HG03378 (cell line): ENCODE results near the gene C16orf96.
"Not testable (repeated sequence)": the region's sequence is repeated elsewhere in the genome, so short reads cannot be mapped to it uniquely, and the experiment has no call there.

Source experiments
- ATAC-seq: cut with Tn5 transposase; IDR thresholded peaks from one replicate; pipeline ENCODE4 v1.9.1; 2021; ENCODE audit warnings: mild to moderate bottlenecking, moderate library complexity; ENCODE audit not compliant: unreplicated experiment

The C16orf96 gene

DNA sequence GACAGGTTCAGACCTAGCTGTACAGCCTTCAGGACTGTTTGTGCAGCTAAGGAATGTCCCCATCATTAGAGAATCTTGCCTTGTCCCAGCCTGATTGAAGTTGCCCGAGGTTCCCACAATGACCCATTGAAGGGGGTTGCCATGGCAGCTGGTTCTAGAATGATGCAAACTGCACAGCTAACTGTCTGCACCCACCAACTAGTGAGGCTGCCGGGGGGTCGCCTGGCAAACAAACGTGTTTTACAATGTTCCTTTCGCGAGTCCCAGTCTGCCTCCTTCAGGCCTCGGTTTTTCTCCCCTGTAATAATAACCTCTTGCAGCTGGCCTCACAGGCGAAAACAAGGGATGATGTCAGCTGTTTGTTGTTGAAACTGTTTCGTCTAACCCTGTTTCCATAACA lies 5.5 kb downstream of the C16orf96 start:
- no peak for ATAC-seq

DNA sequence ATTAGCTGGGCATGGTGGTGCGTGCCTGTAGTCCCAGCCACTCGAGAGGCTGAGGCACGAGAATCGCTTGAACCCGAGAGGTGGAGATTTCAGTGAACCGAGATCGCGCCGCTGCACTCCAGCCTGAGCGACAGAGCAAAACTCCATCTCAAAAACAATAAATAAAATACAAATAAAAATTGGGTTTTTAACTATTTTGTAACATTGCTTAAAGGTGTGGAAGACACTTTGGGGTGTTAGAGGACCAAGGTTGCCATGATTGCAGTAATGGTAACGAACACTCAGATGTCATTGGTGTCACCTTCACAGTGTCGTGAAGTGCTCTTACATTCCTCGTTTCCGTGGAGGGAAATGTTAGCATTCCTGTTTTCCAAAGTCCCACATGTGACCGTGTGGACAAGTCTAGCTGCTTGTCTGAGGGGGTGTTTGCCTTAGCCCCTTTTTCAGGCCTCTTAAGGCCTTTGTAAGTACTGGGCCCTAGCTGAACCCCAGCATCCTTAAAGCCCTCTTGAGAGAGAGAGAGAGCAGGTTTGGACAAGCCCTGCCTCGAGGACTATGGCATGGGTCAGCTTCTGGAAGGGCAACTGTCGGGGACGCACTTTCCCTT lies 8.6 kb downstream of the C16orf96 start:
- ATAC-seq, result no peak

DNA sequence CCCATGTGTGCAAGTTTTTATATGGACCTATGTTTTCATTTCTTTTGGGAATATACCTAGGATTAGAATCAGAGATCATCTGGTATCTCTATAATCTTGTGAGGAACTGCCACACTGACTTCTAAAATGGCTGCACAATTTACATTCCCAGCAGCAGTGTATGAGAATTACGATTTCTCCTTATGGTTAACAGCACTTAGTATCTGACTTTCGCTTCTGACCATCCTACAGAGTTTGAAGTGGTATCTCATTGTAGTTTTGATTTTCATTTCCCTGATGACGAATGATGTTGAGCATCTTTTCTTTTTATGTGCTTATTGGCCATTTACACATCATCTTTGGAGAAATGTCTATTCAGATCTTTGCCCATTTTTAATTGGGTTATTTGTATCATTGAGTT lies 10.0 kb downstream of the C16orf96 start:
- no peak for ATAC-seq

DNA sequence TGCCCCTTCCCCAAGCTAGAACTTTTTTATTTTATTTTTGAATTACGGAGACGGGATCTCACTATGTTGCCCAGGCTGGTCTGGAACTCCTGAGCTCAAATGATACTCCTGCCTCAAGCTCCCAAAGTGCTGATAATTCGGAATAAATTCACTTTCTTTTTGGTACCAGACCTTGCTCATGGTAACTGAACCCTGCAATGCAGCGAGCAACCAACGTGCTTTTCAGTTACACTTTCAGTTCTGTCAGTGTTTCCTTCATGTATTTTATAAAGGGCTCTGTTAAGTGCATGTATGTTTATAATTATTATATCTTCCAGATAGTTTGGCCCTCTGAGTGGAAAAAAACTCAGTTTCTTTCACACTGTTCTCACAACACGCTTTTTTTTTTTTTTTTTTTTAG lies 13.9 kb downstream of the C16orf96 start:
- ATAC-seq, result no peak

DNA sequence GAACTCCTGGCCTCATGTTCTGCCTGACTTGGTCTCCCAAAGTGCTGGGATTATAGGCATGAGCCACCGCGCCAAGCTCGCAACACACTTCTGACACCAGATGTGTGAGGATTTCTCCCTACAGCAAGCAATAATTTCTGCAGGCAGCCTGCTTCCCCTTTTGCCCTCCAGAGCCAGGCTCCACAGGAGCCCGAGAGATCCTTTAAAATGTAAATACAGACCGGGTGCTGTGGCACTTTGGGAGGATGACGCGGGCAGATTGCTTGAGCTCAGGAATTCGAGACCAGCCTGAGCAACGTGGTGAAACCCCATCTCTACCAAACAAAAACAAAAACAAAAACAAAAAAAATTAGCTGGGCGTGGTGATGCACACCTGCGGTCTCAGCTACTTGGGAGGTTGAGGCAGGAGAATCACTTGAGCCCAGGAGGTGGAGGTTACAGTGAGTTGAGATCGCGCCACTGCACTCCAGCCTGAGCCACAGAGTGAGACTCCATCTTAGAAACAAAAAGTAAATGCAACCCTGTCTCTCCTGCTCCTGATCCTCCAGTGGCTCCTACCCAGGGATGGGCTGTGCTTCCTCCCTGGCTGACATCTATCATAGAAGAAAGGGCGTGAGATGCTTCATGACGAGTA lies 14.7 kb downstream of the C16orf96 start:
- ATAC-seq, result no peak

DNA sequence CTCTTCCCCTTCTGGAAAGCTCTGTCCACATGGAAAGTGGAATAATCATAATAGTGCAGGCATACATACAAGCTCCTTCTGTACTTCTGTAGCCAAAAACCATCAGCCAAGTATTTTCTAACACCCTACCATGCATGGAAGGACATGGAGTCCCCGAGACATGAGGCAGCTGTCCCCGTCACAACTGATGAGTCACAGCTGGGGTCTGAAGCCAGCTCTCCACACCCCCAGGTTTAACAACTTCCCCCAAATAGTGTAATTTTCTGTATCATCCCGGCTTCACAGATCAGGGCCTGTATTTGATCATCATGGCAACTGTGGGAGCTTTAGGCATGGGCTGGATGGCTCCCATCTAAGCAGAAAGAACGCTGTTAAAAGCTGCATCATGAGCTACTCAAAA lies 16.6 kb downstream of the C16orf96 start:
- ATAC-seq, result no peak

DNA sequence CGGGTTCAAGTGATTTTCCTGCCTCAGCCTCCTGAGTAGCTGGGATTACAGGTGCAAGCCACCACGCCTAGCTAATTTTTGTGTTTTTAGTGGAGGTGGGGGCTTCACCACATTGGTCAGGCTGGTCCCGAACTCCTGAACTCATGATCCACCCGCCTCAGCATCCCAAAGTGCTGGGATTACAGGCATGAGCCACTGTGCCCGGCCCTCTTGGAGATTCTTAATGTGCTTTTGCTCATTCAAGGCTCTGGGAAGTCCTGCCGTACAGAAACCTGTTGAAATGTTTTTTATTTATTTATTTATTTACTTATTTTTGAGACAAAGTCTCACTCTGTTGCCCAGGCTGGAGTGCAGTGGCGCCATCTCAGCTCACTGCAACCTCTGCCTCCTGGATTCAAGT lies 17.8 kb downstream of the C16orf96 start:
- ATAC-seq, result not testable (repeated sequence)

DNA sequence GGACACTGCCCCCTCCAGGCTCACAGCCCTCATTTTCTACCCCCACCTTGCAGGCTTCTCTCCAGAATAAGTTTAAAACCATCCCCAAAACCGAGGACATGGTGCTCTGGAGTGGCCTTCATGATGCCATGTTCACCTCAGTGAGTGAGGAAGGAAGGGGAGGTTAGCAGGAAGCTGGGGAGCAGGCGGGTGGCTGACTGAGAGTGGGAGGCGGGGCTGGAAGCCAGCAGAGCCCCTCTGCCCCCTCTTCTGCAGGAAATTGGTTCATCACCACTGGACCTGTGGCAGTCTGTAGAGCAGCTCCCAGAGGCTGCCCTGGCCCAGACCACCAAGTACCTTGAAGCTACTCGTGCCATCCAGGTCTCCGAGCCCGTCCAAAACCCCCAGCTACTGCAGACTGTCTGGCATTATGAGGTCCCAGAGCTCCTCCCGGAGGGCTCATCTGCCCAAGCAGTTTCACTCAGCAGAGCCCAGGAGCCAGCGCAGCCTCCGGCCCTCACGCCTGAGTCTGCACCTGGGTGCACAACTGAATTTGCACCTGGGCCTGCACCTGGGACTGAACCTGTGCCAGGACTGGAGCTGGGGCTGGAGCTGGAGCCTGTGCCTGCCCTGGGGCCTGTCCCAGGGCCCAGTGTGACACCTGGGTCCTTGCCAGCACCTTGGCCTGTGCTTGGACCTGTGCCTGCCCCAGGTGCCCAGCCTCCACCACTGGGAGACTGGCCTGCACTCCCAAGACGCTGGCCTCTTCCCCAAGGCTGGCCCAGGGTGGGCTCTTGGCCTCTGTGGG lies 19.0 kb downstream of the C16orf96 start:
- ATAC-seq, result no peak

DNA sequence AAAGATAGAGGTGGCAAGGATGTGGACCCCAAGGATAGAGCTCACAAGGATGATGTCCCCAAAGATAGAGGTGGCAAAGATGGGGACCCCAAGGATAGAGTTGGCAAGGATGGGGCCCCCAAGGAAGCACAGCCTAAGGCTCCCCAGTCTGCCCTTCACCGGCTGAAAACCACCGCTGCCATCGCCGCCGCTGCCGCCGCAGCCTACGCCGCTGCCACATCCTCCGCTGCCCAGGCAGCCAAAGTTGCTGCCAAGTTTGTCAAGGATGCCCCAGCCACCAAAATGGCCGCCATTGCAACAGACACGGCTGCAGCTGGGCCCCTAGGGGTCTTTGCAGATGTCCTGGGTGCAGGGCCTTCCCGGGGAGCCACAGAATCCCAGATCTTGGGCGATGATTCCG lies 19.9 kb downstream of the C16orf96 start:
- no peak for ATAC-seq

DNA sequence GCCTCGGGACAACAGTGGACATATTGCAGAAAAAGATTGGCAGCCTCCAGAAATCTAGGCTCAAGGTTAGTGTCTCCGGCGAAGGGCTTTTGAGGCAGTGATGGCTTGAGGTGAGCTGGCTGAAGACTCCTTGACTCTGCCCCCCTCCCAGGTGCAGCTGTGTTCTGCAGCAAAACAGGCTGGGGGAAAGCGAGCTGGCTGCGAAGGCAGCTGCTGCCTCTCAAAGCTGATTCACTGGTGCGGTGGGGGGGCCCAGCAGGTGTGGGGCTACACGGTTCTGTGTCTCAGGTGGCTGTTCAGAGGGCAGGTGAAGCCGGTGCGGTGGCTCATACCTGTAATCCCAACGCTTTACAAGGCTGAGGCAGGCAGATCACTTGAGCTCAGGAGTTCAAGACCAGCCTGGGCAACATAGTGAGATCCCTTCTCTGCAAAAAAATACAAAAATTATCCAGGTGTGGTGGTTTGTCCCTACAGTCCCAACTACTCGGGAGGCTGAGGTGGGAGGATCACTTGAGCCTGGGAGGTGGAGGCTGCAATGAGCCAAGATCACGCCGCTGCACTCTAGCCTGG lies 22.9 kb downstream of the C16orf96 start:
- ATAC-seq, result no peak

DNA sequence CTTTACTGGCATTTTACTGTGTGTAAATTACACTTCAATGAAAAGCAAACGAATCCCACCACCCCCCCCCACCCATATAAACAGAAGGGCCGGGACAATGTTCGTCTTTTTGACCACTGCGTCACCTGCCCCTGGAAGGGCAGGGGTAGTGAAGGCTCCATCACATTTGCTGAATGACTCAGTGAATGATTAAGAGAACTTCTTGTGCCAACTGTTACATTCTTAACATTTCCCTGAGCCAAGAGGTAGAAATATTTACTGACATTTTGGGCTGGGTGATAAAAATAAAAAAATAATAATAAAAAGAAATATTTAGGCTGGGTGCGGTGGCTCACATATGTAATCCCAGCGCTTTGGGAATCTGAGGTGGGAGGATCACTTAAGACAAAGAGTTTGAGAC lies 24.1 kb downstream of the C16orf96 start:
- ATAC-seq, result no peak

DNA sequence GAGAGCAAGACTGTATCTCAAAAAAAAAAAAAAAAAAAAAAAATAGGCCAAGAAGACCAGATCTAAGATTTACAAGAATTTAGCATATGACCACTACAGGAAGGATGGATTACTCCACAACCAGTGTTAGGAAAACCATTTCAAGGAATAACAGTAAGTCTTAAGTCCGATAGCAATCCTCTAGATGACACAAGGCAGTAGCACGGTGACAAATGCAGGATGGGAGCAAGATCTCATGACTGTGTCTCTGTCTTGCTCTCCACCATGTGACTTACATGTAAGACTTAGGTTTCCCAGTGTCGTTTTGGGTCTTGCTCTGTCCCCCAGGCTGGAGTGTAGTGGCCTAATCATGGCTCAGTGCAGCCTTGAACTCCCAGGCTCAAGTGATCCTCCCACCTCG lies 27.8 kb downstream of the C16orf96 start:
- no peak for ATAC-seq

DNA sequence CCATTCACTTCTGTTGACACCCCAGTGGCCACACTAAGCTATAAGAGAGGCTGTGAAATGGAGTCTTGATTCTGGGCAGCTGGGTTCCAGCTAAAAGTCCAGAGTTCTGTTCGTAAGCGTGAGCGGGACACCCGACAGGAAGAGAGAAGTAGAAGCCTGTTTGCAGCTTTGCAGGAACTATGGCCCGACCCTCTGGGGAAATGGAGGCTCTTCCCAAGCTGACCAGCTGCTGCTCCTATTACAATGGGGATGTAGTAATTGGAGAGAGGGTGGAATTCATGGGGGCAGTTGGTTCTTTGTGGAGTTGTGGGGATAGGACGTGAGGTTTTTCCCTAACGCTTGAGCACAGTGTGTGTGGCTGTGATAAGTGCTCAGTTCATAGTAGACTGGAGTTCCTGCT lies 30.2 kb downstream of the C16orf96 start:
- no peak for ATAC-seq

DNA sequence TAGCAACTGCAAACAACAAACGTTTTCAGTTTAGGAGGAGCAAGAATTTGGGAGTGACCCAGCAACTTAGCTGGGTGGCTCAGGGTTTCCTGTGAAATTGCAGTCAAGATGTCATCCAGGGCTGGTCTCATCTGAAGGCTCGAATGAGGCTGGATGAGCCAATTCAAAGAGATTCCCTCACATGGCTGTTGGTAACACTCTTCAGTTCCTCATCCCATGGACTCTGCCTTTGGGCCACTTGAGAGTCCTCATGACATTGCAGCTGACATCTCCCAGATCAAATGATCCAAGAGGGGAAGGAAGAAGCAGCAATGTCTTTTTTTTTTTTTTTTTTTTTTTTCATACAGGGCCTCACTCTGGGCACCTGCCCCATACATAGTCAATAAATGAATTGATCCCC lies 32.2 kb downstream of the C16orf96 start:
- no peak for ATAC-seq

DNA sequence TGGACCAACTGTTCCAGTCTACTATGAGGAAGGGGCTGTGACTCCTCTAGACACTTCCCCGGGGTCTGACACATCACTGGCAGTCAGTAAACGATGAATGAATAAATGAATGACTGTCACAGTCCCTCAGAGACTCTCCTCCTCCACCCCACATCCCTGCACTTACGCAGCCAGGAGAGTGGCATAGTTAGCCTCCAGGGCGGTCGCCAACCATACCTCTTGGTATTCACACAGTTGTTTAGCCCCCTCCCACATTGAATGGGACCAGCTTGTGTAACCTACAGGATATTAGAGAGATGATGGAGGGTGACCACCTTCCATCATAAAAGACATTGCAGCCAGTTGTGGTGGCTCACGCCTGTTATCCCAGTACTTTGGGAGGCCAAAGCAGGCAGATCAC lies 32.8 kb downstream of the C16orf96 start:
- ATAC-seq, result no peak

DNA sequence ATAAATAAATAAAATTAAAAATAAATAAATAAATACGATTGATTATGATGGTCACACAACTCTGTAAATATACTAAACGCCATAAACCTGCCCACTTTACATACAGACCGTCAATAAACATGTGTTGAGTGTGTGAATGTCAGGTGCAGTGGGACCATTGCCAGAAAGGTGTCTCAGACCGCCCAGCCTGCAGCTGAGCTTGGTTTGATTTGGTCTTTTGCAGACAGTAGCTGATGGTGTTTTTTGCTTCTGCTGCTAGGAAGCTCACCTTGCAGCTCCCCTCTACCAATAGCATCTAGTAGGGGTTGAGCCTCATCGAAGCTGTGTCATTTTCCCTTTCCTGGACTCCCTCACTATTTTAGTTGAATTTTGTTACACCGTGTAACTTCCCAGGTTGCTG lies 35.1 kb downstream of the C16orf96 start:
- ATAC-seq, result no peak

DNA sequence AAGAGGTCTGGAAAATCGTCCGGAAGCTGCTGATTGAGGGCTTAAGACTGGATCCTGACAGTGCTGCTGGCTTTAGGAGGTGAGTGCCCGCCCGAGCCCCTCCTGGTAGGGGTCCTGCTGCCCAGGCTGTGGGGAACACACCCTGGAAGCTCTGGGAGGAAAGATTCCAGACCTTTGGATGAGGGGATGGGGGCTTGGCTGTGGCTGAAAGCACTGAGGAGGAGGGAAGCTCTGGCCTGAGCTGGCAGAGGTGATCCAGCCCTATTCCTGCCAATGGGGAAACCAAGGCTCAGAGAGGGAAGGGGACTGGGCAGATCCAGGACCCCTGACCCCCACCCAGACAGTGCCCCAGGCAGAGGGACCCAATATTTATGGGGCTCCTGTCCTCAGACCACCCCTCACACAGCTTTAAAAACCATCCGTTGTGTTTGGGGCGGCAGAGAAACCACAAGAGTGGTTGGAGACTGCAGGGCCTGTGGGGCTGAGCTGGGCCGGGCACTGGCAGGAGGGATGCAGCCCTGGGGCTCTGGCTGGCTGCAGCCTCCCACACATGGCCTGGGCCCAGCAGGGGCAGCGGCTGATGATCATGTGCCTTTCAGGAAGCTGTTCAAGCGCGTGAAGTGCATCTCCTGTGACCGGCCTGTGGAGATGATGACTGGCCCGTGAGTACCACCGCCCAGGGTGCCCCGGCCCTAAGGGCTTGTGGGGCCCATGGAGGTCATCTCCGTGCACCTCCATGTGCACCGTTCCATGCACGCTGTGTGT lies 35.7 kb downstream of the C16orf96 start:
- ATAC-seq, result no peak

DNA sequence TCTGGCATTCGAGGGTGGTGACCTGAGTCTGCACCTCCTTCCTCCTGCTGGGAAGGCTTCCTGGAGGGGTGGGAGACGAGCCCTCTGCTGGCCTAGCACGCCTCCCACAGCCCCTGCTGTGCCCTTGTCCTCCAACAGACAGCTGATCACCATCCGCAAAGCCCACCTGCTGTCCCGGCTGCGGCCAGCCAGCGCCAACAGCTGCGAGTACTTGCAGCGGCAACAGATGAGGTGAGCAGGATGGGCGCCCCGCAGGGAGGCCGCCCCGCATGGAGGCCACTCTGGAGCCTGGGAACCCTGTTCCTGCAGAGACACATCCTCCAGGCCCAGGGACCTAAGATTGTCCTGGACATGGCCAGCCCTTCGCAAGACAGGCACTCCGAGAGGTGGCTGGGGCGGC lies 36.9 kb downstream of the C16orf96 start:
- no peak for ATAC-seq

DNA sequence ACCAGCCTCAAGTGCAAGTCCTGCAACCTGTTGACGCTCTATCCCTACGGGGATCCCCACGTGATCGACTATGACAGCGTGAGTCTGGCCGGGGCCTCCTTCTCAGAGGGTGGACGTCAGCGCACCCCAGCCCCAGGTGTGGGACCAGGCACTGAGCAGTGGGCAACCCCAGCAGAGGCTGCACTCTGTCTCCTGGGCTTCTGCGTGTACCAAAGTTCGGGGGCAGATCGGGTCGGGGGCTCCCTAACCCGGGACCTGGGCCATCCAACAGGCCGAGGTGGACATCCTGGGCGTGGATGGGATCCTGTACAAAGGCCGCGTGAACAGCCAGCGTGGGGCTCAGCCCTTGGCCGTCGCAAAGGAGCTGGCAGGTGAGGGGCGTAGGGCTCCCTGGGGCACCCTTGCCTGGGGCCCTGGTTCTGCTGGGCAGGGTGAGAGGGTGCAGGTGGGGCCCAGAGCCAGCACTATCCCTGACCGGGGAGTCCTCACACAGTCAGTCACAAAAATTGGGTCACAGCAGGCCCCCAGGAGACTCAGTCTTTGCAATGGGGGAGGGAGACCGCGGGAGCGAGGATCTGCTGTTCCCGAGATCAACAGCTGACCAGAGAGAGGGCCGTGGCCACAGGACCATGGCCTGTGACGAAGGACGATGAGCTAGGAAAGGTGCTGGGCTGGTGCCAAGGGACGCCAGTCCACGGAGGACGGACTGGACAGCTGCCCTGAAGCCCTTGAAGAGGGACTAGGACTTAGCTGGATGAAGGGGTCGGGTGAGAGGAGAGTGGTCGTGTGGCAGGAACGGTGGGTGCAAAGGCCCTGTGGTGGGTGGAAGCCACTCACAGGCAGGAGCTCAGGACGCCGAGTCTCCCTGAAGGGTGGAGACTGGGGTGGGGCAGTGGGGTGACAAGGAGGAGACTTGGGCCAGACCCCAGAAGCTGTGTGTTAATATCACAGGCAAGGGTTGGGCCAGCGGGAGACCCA lies 38.6 kb downstream of the C16orf96 start:
- no peak for ATAC-seq

DNA sequence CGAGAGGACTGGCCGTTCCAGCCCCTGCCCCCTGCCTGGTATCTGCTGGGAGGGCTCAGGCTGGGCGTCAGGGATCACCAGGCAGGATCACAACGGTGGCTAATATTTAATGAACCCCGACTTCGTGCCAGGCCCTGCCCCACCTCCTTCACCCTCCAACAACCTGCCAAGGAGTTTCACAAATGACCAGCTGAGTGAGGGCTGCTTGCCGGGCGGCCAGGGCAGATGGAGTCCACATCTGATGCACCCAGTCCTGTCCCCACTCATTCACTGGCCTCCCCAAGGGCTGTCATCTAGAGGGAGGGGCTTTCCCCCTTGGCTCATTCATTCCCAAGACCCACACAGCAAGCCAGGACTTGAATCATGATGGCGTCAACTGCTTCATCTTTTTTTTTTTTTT lies 41.0 kb downstream of the C16orf96 start:
- ATAC-seq, result no peak
